NCI-H2107 (cell line): ENCODE data around the gene IQCM.
"Not testable (repeated sequence)": the region's sequence is repeated elsewhere in the genome, so short reads cannot be mapped to it uniquely, and the experiment has no call there.

ENCODE experiments used
- DNase-seq: peaks from one replicate; lab custom pipeline; 2025; lab: John Stamatoyannopoulos, UW

IQCM gene

DNA sequence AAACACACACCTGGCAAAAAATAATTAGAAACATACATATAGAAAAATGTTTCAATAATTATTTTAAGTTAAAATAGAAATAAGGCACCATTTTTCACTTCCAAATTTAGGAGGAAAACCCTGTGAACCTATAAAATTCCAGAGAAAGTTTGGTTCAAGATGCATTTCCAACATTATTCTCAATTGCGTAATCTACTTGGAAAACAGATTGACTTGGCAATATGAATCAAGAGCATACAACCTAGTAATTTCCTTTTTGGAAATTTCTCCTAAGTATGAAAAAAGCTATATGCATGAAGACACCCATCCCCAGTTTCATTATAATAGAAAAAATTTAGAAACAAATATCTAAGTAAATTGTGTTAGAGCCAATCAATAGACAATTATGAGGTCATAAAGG, 242.9 kb downstream of the IQCM start:
- DNase-seq = no peak

GRCh38 chr4:149555799-149556198, 259.8 kb downstream of the IQCM start:
- no peak for DNase-seq

- DNase-seq = no peak
These were observed 260.5 kb downstream of the IQCM start for GRCh38 chr4:149555146-149555545.

GRCh38 chr4:149553959-149554520, 261.6 kb downstream of the IQCM start:
- DNase-seq = no peak

GRCh38 chr4:149552601-149553000, 263.0 kb downstream of the IQCM start:
- no peak for DNase-seq

DNA sequence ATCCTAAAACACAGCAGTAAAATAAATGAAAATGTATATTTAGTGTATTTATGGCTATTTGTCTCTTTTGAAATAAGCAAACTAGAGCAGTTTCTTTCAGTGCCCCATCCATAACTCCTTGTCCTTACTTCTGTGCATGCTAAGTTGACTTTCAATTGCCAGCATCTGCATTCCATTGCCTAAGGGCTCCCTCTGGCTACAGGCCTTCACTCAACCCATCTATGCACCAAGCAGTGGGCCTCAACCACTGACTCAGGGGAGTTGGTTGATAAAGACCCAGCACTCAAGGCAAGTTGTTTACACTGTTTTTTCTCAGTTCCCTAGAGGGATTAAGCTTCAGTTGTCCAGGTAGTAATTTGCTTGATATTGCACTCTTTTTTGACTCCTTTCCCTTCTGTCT, 265.7 kb downstream of the IQCM start:
- no peak for DNase-seq

GRCh38 chr4:149534779-149535178, 280.9 kb downstream of the IQCM start:
- no peak for DNase-seq

DNA sequence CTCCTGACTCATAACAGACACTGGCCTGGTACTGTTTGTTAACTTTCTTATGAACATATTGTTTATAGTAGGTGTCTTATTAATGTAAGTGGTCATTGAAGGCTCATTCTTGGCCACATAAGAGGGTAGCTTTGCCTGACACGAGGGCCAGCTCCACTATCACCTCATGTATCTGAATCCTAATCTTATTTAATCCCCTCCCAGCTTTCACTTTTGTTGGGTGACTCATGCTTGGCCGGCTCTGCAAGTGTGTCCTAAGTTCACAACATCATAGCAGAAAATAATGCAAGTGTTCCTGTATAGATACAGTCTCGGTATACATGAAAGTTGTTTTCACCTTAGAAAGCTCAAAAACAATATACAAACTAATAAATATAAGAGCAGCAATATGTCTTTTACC, 283.8 kb downstream of the IQCM start:
- DNase-seq = no peak

- DNase-seq = no peak
These were observed 292.6 kb downstream of the IQCM start for GRCh38 chr4:149523039-149523438.

DNA sequence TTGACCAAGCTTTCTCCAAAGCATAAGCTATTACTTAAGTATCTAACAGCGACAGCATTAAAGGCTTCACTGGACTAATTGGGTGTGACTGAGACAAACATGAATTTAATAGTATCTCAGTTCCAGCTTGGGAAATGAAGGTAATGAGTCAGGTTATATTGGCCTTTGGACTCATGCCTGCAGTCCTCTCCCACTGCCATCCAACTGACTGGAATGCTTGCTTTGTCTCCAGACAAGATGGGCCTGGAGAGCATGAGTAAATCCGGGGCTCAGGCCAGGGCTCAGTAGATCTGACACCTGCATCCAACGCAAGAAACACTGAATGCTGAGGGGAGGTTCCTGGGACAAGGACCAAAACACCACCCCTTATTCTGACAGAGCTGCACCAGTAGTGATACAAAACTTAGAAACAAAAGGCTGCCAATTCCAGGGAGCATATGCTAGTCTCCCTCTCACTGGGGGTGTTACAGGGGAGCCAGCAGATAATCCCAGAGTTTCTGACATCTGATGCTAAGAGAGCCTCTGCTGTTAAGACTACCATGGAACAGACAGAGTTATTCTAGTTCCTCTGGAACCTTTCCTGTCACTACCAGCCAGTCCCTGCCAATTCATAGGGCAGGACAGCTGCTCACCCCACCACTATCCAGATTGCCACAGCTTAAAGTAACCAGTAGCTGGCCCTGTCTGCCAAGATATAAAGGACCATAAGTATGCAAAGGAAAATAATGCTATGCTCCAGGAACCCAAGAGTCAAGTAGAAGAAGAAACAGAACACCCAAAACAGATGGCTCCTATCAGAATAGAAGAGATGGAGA, 293.8 kb downstream of the IQCM start:
- DNase-seq = no peak

GRCh38 chr4:149518471-149518870, 297.2 kb downstream of the IQCM start:
- no peak for DNase-seq

DNA sequence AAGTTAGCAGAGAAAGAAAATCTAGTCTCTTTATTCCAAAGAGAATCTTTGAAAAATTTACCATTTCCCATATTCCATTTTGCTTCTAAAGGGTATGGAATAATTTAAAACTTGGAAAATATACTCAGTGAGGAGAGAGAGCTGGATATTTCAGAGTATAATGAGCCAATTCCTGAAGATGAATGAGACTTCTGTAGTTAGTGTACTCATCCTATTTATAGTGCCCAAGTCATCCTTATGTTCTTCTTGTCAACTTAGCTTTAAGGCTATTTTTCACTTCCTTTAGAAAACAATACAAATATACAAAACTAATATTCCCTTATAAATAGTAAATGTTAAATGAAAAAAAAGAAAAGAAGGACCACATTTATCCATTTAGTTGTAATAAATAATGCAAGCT, 302.6 kb downstream of the IQCM start:
- DNase-seq = no peak

- no peak for DNase-seq
These were observed 303.1 kb downstream of the IQCM start for GRCh38 chr4:149512501-149512900.

GRCh38 chr4:149511558-149512298, 303.9 kb downstream of the IQCM start:
- DNase-seq = no peak

GRCh38 chr4:149507309-149507708, 308.3 kb downstream of the IQCM start:
- DNase-seq = not testable (repeated sequence)

DNA sequence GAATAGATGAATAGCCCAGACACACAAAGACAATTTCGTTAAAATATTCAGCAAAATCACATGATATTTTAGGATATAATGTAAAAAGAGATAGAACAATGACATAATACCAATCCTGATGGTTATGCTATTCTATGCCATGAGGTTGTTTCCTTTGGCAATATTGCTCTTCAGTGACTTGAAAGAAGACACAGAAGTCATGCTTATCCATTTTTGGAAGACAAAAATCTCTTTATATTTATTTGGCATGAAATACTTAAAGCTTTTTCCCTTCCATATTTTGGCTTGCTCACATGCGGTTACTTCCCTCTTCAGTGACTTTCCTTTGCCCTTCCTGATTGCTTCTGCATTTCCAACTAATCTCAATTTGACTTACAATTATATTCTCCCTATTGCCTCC, 314.8 kb downstream of the IQCM start:
- DNase-seq = no peak

DNA sequence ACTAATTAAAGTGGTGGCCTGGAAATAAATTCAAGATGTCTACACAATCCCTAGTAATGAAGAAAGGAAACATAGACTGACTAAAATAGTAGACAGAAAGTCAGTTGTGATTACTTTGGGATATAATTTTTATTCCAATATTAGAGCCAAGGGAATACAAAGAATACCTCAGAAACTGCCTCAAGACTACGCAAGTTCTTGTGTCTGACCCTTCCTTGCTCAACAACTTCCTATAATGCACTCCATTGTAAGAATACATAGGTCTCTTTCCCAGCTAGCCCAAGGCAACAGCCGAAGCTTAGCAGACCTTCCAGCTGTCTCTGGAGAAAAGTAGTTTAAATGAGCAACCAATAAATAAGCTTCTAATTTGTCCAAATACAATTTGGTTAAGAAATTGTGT, 315.9 kb downstream of the IQCM start:
- DNase-seq = no peak

DNA sequence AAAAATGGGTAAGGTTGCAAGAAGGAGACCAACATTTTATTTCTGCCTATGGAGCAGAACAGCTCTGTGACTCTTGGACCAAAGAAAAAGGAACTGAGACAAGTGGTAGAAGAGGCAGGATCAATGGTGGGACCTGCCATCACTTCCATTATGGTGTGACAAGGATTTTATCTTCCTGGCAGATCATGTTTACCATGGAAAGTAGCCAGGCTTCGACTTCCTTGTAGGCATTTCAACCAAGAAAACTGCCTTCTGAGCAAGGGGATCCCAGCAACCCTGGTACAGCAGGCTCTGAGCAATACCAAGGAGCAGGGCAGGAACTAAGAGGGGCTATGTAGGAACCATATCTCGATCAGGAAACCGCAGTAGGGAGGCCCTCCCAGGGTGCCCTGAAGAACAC, 317.4 kb downstream of the IQCM start:
- no peak for DNase-seq

- no peak for DNase-seq
These were observed 322.2 kb downstream of the IQCM start for GRCh38 chr4:149493492-149493891.

DNA sequence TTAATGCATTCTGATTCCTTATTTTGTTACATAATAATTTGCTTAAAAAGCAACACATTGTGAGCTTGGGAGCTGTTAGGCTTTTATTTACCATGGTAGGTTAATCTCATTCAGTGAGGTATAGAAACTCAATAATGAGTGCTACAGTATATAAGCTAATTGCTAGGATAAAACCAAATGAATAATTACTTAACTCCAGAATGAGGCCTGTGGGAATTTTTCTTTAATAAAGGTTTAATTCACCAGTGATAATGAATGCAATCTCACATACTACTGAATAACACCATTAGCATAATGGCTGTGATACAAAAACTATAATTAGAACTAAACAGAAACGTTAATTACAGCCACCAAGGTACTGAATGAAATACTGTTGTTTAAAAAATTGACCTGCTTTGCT, 326.3 kb downstream of the IQCM start:
- no peak for DNase-seq

GRCh38 chr4:149486861-149487260, 328.8 kb downstream of the IQCM start:
- no peak for DNase-seq

GRCh38 chr4:149468669-149469068, 347.0 kb downstream of the IQCM start:
- not testable (repeated sequence) for DNase-seq

- no peak for DNase-seq
These were observed 349.2 kb downstream of the IQCM start for GRCh38 chr4:149466446-149466845.
